WTC11 (cell line): ENCODE results near the gene SHOX.

Source experiments
- CREM ChIP-seq: sonication (generic); formaldehyde crosslinking; IDR thresholded peaks from 2 replicates; pipeline ENCODE4 v1.8.1; 2022; ENCODE audit warnings: mild to moderate bottlenecking, missing genetic modification reagents, moderate library complexity
- FOXP1 ChIP-seq: sonication (generic); formaldehyde crosslinking; IDR thresholded peaks from 2 replicates; pipeline ENCODE4 v1.8.0; 2022; ENCODE audit warnings: missing genetic modification reagents, mild to moderate bottlenecking, moderate library complexity, borderline replicate concordance
- TF ChIP-seq, protein P1 (sequence below): fragments of 200-600 bp; IDR thresholded peaks from 2 replicates; pipeline ENCODE4 v1.8.0; 2022; ENCODE audit warnings: antibody characterized with exemption
- TF ChIP-seq, protein P2 (sequence below): sonication (generic); formaldehyde crosslinking; IDR thresholded peaks from 2 replicates; pipeline ENCODE4 v1.8.1; 2023; ENCODE audit warnings: mild to moderate bottlenecking, missing genetic modification reagents, moderate library complexity

DNA sequence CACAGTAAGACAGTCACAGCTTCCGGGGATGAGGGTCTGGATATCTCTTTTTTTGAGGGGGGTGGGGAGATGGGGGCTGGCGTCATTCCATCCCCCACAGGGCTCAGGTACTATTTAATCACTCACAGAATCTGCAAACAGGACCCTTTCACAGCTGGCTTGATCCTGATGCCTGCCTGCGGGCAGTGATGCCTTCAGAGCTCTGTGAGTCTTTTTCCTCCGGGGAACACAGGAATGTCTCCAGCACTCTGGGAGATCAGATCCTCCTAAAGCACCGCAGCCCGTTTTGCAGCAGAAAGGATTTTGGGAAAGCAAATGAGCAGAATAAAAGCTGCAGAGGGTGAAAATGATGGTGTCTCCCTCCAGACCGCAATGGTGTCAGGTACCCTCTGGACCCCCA is 13.2 kb upstream of the SHOX start:
- TF ChIP-seq, protein P1, sequence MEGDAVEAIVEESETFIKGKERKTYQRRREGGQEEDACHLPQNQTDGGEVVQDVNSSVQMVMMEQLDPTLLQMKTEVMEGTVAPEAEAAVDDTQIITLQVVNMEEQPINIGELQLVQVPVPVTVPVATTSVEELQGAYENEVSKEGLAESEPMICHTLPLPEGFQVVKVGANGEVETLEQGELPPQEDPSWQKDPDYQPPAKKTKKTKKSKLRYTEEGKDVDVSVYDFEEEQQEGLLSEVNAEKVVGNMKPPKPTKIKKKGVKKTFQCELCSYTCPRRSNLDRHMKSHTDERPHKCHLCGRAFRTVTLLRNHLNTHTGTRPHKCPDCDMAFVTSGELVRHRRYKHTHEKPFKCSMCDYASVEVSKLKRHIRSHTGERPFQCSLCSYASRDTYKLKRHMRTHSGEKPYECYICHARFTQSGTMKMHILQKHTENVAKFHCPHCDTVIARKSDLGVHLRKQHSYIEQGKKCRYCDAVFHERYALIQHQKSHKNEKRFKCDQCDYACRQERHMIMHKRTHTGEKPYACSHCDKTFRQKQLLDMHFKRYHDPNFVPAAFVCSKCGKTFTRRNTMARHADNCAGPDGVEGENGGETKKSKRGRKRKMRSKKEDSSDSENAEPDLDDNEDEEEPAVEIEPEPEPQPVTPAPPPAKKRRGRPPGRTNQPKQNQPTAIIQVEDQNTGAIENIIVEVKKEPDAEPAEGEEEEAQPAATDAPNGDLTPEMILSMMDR: no peak
- TF ChIP-seq CREM: no peak
- TF ChIP-seq, protein P2, sequence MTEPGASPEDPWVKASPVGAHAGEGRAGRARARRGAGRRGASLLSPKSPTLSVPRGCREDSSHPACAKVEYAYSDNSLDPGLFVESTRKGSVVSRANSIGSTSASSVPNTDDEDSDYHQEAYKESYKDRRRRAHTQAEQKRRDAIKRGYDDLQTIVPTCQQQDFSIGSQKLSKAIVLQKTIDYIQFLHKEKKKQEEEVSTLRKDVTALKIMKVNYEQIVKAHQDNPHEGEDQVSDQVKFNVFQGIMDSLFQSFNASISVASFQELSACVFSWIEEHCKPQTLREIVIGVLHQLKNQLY (CRISPR knock-in tag): no peak
- no peak for TF ChIP-seq FOXP1 (CRISPR knock-in tag)
